A375 (cell line): ENCODE results near the gene ZNF430. TPM values are rescaled to one million over a fixed set of nuclear protein-coding genes. Genes with fewer than 3 reads are reported as not detected.

ENCODE experiments used
- small RNA-seq: library from RNA; depleted of rRNA; stranded (forward); fragments of <200 nt; gene quantifications from one replicate; pipeline ENCODE3, GENCODE V24; 2014
- total RNA-seq: library from RNA; depleted of rRNA; stranded (reverse); fragments of >200 nt; shearing (Covaris generic); gene quantifications from 2 replicates; pipeline ENCODE4 v1.2.3, GENCODE V29; 2014; rRNA removed

The ZNF430 gene
- total RNA-seq: 5.7 and 6.5 TPM in 2 replicates

GRCh38 chr19:21020298-21021227 is at the start of gene ZNF430:
TSS of gene ZNF430 (plus strand) at chr19:21020657. CDS start at chr19:21020801, 144 bp downstream.

GRCh38 chr19:21082011-21082975 is 61.8 kb downstream of the ZNF430 start, which contains the start of gene ZNF714:
TSS of gene ZNF714 (plus strand) at chr19:21082203. CDS start at chr19:21098269, 16,066 bp downstream.

Small RNA genes lying within 50 kb of the gene (small RNA-seq; reads per million reads assigned to genes)
- not detected for gene AC008739.3

Other genes starting within 250 kb of the ZNF430 start
- 1.4 and 2.4 TPM in 2 replicates for gene ZNF66, start 244.4 kb upstream of the ZNF430 start, total RNA-seq
- 13.6 and 14.0 TPM in 2 replicates for gene ZNF85, start 97.4 kb upstream of the ZNF430 start, total RNA-seq
- gene ZNF714, start 61.5 kb downstream of the ZNF430 start, total RNA-seq: 12.3 and 19.4 TPM in 2 replicates
- 4.3 and 9.6 TPM in 2 replicates for gene ZNF431, start 121.4 kb downstream of the ZNF430 start, total RNA-seq